ENCODE measurements around the gene RAP1GAP. TPM values are rescaled to one million over a fixed set of nuclear protein-coding genes. Genes with fewer than 3 reads are reported as not detected.
A peak's percentile ranks its signal among the peaks of the same experiment; 100 is the strongest.

Gene RAP1GAP
- total and polyA plus RNA-seq, 9 of the 15 experiments (the other 6 are each of a cell fraction or from before 2014, with no cell fraction given): 0.29 to 30.2 (median 19.2) TPM

DNA sequence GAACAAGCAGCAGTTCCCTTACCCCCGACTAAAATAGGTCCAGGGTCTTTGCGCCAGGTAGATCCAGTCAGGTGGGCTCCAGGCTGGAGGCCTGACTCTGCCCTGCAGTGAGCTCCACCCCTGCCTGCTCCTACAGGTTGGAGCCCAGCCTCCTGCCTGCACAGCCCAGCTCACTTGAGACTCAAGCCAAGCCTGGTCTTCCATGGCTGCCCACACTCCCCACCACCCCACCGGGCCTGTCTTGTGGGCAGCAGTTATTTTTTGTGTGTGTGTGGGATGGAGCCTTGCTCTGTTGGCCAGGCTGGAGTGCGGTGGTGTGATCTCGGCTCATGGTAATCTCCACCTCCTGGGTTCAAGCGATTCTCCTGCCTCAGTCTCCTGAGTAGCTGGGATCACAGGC, 28.5 kb downstream of the RAP1GAP start:
- H2AFZ ChIP-seq (ENCODE audit: low read depth, low read length): no peak overlapping the region
- FAIRE-seq: no peak
- in situ Hi-C loops (cut with MboI): no loop called here
- peaks cover 25 to 40% of the 10 kb centered on the region in 2 experiments for H3K4me1 ChIP-seq (replicated peaks in 1 of 2; ENCODE audit: control insufficient read depth in 2 of 2, insufficient read depth in 2 of 2, low read length in 2 of 2)
- ChIA-PET CTCF (ENCODE audit: low intra/inter-chr PET ratio) (no interaction called here), POLR2A (interaction anchor here (0.6 to 4.8 kb wide), 3 partner anchors 10 to 29 kb away, joined by 3 to 23 read pairs (median 3); no protein-coding TSS in a partner anchor)
- ATAC-seq: no peak
- 86% methylated on average over 6 of the region's 6 CpGs for WGBS (ENCODE audit: insufficient coverage, low coverage, missing lambda C conversion rate)
- H3K27me3 ChIP-seq (ENCODE audit: control insufficient read depth in 2 of 2, insufficient read depth in 2 of 2, low read length in 2 of 2): no peaks in the 10 kb centered on the region
- TF ChIP-seq ETV6 (IDR thresholded peaks at IDR 0.05; ENCODE audit: borderline replicate concordance in 1 of 2, low read depth in 2 of 2, low read length in 1 of 2): no peak
- TF ChIP-seq ETV6 (CRISPR knock-in tag; IDR thresholded peaks at IDR 0.05; ENCODE audit: borderline replicate concordance): no peak
- no peak for TF ChIP-seq FOSL1 (tag; conservative IDR thresholded peaks at IDR 0.05)
- no peak for TF ChIP-seq SAP30 (IDR thresholded peaks at IDR 0.05; ENCODE audit: borderline replicate concordance, insufficient read depth, low read depth, low read length, poor library complexity, severe bottlenecking)
- TF ChIP-seq MAZ (CRISPR knock-in tag; conservative IDR thresholded peaks at IDR 0.05 in 1 of 2, IDR thresholded peaks at IDR 0.05 in 1 of 2): no peak
- TF ChIP-seq, protein P1, sequence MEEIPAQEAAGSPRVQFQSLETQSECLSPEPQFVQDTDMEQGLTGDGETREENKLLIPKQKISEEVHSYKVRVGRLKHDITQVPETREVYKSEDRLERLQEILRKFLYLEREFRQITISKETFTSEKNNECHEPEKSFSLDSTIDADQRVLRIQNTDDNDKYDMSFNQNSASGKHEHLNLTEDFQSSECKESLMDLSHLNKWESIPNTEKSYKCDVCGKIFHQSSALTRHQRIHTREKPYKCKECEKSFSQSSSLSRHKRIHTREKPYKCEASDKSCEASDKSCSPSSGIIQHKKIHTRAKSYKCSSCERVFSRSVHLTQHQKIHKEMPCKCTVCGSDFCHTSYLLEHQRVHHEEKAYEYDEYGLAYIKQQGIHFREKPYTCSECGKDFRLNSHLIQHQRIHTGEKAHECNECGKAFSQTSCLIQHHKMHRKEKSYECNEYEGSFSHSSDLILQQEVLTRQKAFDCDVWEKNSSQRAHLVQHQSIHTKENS (CRISPR knock-in tag; IDR thresholded peaks at IDR 0.05): no peak
- no peak for TF ChIP-seq RFX7 (CRISPR knock-in tag; IDR thresholded peaks at IDR 0.05)
- H3K4me2 ChIP-seq (ENCODE audit: insufficient read depth, low read length): 0 out of 2 replicates have a peak overlapping the region, but pooled peaks have one; percentile 13
- no peaks in the 10 kb centered on the region for H3K9me3 ChIP-seq (replicated peaks; ENCODE audit: control insufficient read depth, insufficient read depth, low read depth, low read length)
- H3K27ac ChIP-seq (ENCODE audit: extremely low read depth, low read depth, low read length): peak overlapping the region; percentile 36; the same call in 1 of the 3 replicates
- no peaks in the 10 kb centered on the region for H3K9me1 ChIP-seq (ENCODE audit: control insufficient read depth, insufficient read depth, low read length)
- no TSS peak for BruUV-seq (replicated peaks)
- H3K79me2 ChIP-seq (ENCODE audit: control insufficient read depth, insufficient read depth, low read length): peaks cover 2% of the 10 kb centered on the region; the same call in 1 of the 3 replicates
- peaks cover 10% of the 10 kb centered on the region; the same call in 1 of the 3 replicates for H3K36me3 ChIP-seq (ENCODE audit: control insufficient read depth, insufficient read depth, low read length)
- intact Hi-C loops (cut with micrococcal nuclease): no loop called here
- no peak overlapping the region for H3K4me3 ChIP-seq
- H4K20me1 ChIP-seq (replicated peaks; ENCODE audit: control insufficient read depth, insufficient read depth, low read length): no peaks in the 10 kb centered on the region; the same call in 1 of the 2 replicates
- no peak for DNase-seq (ENCODE audit: extremely low read depth in 1 of 4, low spot score in 3 of 4)
- H3K9ac ChIP-seq (ENCODE audit: insufficient read depth in 1 of 2, low read depth in 2 of 2, low read length in 2 of 2): peak overlapping the region in 1 of 2 experiments; percentile 82; a peak in 2 of 4 replicates

Data from K562 (cell line).